Measurements from ENCODE around the gene GLS. TPM values are rescaled to one million over a fixed set of nuclear protein-coding genes. Genes with fewer than 3 reads are reported as not detected.
"Not testable (repeated sequence)": the region's sequence is repeated elsewhere in the genome, so short reads cannot be mapped to it uniquely, and the experiment has no call there.

The GLS gene
- total RNA-seq, 2 donors from 2014 or later: 415 to 476 TPM

GRCh38 chr2:190953257-190953656 lies 72.6 kb downstream of the GLS start:
- Histone ChIP-seq H3K4me1 (ENCODE audit: control insufficient read depth in 1 of 2, low read depth in 2 of 2) (peaks cover 7 to 17% of the 10 kb centered on the region in 2 donors), H3K27me3 (replicated peaks; ENCODE audit: insufficient read depth) (no peaks in the 10 kb centered on the region), H3K27ac (no peak overlapping the region), H3K36me3 (peaks cover 4% of the 10 kb centered on the region), H3K4me3 (no peak overlapping the region), H3K9me3 (peaks cover 3% of the 10 kb centered on the region)
- no peak for ATAC-seq (ENCODE audit: insufficient number of reproducible peaks, low FRiP score, low read depth)
- TF ChIP-seq, protein P1, sequence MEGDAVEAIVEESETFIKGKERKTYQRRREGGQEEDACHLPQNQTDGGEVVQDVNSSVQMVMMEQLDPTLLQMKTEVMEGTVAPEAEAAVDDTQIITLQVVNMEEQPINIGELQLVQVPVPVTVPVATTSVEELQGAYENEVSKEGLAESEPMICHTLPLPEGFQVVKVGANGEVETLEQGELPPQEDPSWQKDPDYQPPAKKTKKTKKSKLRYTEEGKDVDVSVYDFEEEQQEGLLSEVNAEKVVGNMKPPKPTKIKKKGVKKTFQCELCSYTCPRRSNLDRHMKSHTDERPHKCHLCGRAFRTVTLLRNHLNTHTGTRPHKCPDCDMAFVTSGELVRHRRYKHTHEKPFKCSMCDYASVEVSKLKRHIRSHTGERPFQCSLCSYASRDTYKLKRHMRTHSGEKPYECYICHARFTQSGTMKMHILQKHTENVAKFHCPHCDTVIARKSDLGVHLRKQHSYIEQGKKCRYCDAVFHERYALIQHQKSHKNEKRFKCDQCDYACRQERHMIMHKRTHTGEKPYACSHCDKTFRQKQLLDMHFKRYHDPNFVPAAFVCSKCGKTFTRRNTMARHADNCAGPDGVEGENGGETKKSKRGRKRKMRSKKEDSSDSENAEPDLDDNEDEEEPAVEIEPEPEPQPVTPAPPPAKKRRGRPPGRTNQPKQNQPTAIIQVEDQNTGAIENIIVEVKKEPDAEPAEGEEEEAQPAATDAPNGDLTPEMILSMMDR (IDR thresholded peaks at IDR 0.05): no peak
- no peak for DNase-seq (ENCODE audit: low spot score)

DNA sequence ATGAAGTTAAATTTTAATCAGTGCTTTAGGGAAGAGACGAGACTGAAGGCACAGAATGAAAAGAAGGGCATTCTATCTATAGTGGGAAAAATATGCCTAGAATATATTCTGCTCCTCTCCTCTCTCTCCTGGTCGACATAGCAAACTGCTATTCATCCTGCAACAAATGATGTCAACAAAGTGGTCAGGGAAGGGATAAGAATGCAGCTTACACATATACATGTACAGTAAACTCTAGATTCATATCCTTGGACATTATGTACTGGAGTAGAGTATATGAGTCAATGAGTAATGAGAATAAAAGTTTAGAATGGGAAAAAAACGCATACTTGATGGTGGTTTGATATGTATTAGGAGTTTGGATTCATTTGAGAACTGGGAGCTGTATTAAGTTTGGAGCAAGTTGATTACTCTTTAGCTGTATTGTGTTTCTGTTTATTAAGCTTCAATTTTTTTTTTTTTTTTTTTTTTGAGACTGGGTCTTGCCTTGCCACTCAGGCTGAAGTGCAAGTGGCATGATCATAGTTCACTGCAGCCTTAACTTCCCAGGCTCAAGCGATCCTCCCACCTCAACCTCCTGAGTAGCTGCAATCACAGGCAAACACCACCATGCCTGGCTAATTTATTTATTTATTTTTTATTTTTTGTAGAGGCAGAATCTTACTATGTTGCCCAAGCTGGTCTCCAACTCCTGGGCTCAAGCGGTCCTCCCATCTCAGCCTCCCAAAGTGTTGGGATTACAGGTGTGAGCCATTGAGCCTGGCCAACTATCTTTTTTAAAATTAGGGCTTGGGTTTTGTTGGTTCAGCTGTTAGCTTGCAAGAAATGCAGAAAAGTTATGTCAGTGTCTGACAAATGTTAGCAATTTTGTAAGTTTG lies 79.5 kb downstream of the GLS start:
- H3K36me3 ChIP-seq: peaks cover 7% of the 10 kb centered on the region
- DNase-seq (ENCODE audit: low spot score) (no peak), ATAC-seq (ENCODE audit: insufficient number of reproducible peaks, low FRiP score, low read depth) (no peak)
- peaks cover 3 to 13% of the 10 kb centered on the region in 2 donors for H3K4me1 ChIP-seq (ENCODE audit: control insufficient read depth in 1 of 2, low read depth in 2 of 2)
- H3K9me3 ChIP-seq: peaks cover 3% of the 10 kb centered on the region
- TF ChIP-seq, protein P1 (IDR thresholded peaks at IDR 0.05): no peak
- no peak overlapping the region for H3K4me3 ChIP-seq
- no peaks in the 10 kb centered on the region for H3K27me3 ChIP-seq (replicated peaks; ENCODE audit: insufficient read depth)
- H3K27ac ChIP-seq: no peak overlapping the region

GRCh38 chr2:190961117-190961516 lies 80.5 kb downstream of the GLS start:
- DNase-seq (ENCODE audit: low spot score); H3K9me3 ChIP-seq; H3K27me3 ChIP-seq (replicated peaks; ENCODE audit: insufficient read depth); ATAC-seq (ENCODE audit: insufficient number of reproducible peaks, low FRiP score, low read depth); H3K36me3 ChIP-seq; H3K27ac ChIP-seq; H3K4me3 ChIP-seq: not testable (repeated sequence)
- H3K4me1 ChIP-seq (ENCODE audit: control insufficient read depth in 1 of 2, low read depth in 2 of 2): peaks cover 3 to 13% of the 10 kb centered on the region in 2 donors

GRCh38 chr2:190961918-190962487 lies 81.4 kb downstream of the GLS start:
- Histone ChIP-seq H3K27ac (peak overlapping the region in 1 of 2 donors; percentile 41), H3K4me1 (ENCODE audit: control insufficient read depth in 1 of 2, low read depth in 2 of 2) (peaks cover 3 to 13% of the 10 kb centered on the region in 2 donors), H3K4me3 (no peak overlapping the region), H3K27me3 (replicated peaks; ENCODE audit: insufficient read depth) (no peaks in the 10 kb centered on the region), H3K9me3 (no peaks in the 10 kb centered on the region), H3K36me3 (peaks cover 5% of the 10 kb centered on the region)
- TF ChIP-seq, protein P1 (IDR thresholded peaks at IDR 0.05): no peak
- DNase-seq (ENCODE audit: low spot score) (no peak), ATAC-seq (ENCODE audit: insufficient number of reproducible peaks, low FRiP score, low read depth) (no peak)

DNA sequence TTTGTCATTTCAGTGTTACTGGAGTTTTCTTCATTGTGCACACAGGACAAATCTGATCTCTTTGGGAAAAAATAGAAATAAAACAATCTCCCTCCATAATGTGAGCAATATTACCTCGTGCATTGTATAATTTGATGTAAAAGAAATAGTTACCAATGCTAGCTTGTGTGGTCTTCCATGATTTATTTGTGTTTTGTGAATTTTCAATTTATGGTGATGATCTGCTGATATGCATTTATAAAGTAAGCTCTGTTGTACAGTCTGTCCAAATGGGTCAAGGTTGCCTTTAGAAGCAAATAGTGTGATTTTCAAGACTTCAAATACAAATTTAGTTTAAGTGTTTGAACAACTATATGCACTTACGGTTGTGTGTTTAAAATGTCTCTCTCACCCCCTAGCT lies 82.5 kb downstream of the GLS start:
- H3K27me3 ChIP-seq (replicated peaks; ENCODE audit: insufficient read depth): no peaks in the 10 kb centered on the region
- peaks cover 3 to 13% of the 10 kb centered on the region in 2 donors for H3K4me1 ChIP-seq (ENCODE audit: control insufficient read depth in 1 of 2, low read depth in 2 of 2)
- H3K36me3 ChIP-seq: peaks cover 7% of the 10 kb centered on the region
- H3K9me3 ChIP-seq: no peaks in the 10 kb centered on the region
- H3K4me3 ChIP-seq: no peak overlapping the region
- TF ChIP-seq, protein P1 (IDR thresholded peaks at IDR 0.05): no peak
- no peak overlapping the region for H3K27ac ChIP-seq
- no peak for DNase-seq (ENCODE audit: low spot score)
- no peak for ATAC-seq (ENCODE audit: insufficient number of reproducible peaks, low FRiP score, low read depth)

Data from thoracic aorta (tissue), 2 donors.